Ishikawa (cell line): ENCODE measurements around the gene EIF2S3.

Source experiments
- CEBPB ChIP-seq: IDR thresholded peaks from 2 replicates; pipeline ENCODE4 v1.6.1; 2012
- CREB1 ChIP-seq: IDR thresholded peaks from 2 replicates; pipeline ENCODE4 v1.6.1; 2012; ENCODE audit warnings: low read depth
- EGR1 ChIP-seq: IDR thresholded peaks from 2 replicates; pipeline ENCODE4 v1.6.1; 2012
- EP300 ChIP-seq: IDR thresholded peaks from 2 replicates; pipeline ENCODE4 v1.6.1; 2012; ENCODE audit warnings: borderline replicate concordance
- FOXM1 ChIP-seq: IDR thresholded peaks from 2 replicates; pipeline ENCODE4 v1.6.1; 2012; ENCODE audit warnings: low read depth, borderline replicate concordance
- NFIC ChIP-seq: IDR thresholded peaks from 2 replicates; pipeline ENCODE4 v1.6.1; 2012
- RAD21 ChIP-seq: IDR thresholded peaks from 2 replicates; pipeline ENCODE4 v1.6.1; 2012; ENCODE audit warnings: low read depth
- TAF1 ChIP-seq: IDR thresholded peaks from 2 replicates; pipeline ENCODE4 v1.6.1; 2012; ENCODE audit warnings: low read depth, mild to moderate bottlenecking
- TCF12 ChIP-seq: IDR thresholded peaks from 2 replicates; pipeline ENCODE4 v1.6.1; 2012; ENCODE audit warnings: low read depth
- YY1 ChIP-seq: IDR thresholded peaks from 2 replicates; pipeline ENCODE4 v1.6.1; 2012; ENCODE audit warnings: low read depth
- ZBTB7A ChIP-seq: IDR thresholded peaks from 2 replicates; pipeline ENCODE4 v1.6.1; 2012; ENCODE audit warnings: low read depth
- TF ChIP-seq, protein P1 (sequence below): IDR thresholded peaks from 2 replicates; pipeline ENCODE4 v1.6.1; 2012
- TF ChIP-seq, protein P2 (sequence below): IDR thresholded peaks from 2 replicates; pipeline ENCODE4 v1.6.1; 2012; ENCODE audit warnings: low read depth, mild to moderate bottlenecking
- TF ChIP-seq, protein P3 (sequence below): IDR thresholded peaks from 2 replicates; pipeline ENCODE4 v1.6.1; 2012

DNA sequence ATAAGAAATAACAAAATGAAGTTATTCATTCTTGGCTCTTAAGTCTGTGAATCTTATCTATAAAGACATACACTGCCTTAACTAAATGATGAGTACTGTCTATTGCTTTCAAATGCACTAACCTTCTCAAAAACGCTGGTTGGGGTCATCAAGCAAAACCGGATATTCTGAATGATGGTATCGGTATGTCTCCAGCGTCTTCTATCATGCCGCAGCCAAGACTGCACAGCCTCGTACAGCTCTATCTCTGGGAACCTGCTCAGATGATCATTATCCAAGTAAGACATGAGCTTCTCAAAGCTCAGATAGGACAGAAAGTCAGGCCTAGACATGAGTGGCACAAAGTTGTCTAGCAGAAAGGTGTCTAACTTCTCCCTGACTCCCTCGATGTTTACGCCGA lies 48.9 kb upstream of the EIF2S3 start:
- TF ChIP-seq FOXM1, result no peak
- TF ChIP-seq NFIC, result no peak
- TF ChIP-seq RAD21, result no peak
- TF ChIP-seq, protein P1, sequence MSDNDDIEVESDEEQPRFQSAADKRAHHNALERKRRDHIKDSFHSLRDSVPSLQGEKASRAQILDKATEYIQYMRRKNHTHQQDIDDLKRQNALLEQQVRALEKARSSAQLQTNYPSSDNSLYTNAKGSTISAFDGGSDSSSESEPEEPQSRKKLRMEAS, result no peak
- no peak for TF ChIP-seq CREB1
- no peak for TF ChIP-seq EP300
- no peak for TF ChIP-seq TAF1
- no peak for TF ChIP-seq EGR1
- TF ChIP-seq CEBPB, result no peak
- TF ChIP-seq, protein P2, sequence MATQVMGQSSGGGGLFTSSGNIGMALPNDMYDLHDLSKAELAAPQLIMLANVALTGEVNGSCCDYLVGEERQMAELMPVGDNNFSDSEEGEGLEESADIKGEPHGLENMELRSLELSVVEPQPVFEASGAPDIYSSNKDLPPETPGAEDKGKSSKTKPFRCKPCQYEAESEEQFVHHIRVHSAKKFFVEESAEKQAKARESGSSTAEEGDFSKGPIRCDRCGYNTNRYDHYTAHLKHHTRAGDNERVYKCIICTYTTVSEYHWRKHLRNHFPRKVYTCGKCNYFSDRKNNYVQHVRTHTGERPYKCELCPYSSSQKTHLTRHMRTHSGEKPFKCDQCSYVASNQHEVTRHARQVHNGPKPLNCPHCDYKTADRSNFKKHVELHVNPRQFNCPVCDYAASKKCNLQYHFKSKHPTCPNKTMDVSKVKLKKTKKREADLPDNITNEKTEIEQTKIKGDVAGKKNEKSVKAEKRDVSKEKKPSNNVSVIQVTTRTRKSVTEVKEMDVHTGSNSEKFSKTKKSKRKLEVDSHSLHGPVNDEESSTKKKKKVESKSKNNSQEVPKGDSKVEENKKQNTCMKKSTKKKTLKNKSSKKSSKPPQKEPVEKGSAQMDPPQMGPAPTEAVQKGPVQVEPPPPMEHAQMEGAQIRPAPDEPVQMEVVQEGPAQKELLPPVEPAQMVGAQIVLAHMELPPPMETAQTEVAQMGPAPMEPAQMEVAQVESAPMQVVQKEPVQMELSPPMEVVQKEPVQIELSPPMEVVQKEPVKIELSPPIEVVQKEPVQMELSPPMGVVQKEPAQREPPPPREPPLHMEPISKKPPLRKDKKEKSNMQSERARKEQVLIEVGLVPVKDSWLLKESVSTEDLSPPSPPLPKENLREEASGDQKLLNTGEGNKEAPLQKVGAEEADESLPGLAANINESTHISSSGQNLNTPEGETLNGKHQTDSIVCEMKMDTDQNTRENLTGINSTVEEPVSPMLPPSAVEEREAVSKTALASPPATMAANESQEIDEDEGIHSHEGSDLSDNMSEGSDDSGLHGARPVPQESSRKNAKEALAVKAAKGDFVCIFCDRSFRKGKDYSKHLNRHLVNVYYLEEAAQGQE, result no peak
- TF ChIP-seq TCF12, result no peak
- TF ChIP-seq, protein P3, sequence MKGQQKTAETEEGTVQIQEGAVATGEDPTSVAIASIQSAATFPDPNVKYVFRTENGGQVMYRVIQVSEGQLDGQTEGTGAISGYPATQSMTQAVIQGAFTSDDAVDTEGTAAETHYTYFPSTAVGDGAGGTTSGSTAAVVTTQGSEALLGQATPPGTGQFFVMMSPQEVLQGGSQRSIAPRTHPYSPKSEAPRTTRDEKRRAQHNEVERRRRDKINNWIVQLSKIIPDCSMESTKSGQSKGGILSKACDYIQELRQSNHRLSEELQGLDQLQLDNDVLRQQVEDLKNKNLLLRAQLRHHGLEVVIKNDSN, result no peak
- TF ChIP-seq ZBTB7A, result no peak
- no peak for TF ChIP-seq YY1
